HepG2 (cell line): ENCODE measurements around the gene FAM222B. TPM values are rescaled to one million over a fixed set of nuclear protein-coding genes. Genes with fewer than 3 reads are reported as not detected.
A peak's percentile ranks its signal among the peaks of the same experiment; 100 is the strongest.

Experiments used
- ATAC-seq: fragments of 200-7000 bp; cut with Tn5 transposase; 3 replicates; pipeline ENCODE4 v1.9.1; 2020; ENCODE audit warnings: mild to moderate bottlenecking, moderate library complexity
- BruUV-seq: library from RNA; stranded (reverse); fragments of 400-500 nt; replicated peaks from 2 replicates; lab custom pipeline; 2021; lab: Mats Ljungman, UMichigan
- CTCF ChIA-PET: fragments of 300-600 bp; formaldehyde crosslinking; extraction: SDS; loops from one replicate; lab custom pipeline; 2021; ENCODE audit warnings: low total read pairs, inconsistent platforms, low intra/inter-chr PET ratio; lab: Yijun Ruan, JAX
- POLR2A ChIA-PET: fragments of 350-600 bp; sonication (Branson Sonifier 250); formaldehyde crosslinking; loops from one replicate; lab custom pipeline; 2020; ENCODE audit warnings: antibody characterized with exemption, inconsistent platforms; lab: Yijun Ruan, JAX
- DNase-seq: peaks from one replicate; pipeline ENCODE4 v3.0.0-alpha.2; 2015; ENCODE audit warnings: low spot score
- FAIRE-seq: peaks from 3 replicates; lab custom pipeline; 2011; peaks lifted over from hg19 to GRCh38; lab: Jason Lieb, UNC
- H2AFZ ChIP-seq: one replicate; pipeline ENCODE4 v1.6.1; 2011; ENCODE audit warnings: low read length, inconsistent platforms
- H3K27ac ChIP-seq: fragments of 300-600 bp; 3 replicates; pipeline ENCODE4 v1.8.0; 2011; ENCODE audit warnings: mixed run types, mild to moderate bottlenecking, mixed read lengths, low read length, inconsistent platforms; ENCODE audit not compliant: insufficient read depth; ENCODE audit errors: extremely low read length
- H3K27me3 ChIP-seq, 2 experiments: fragments of 200-600 bp in 1 of 2; 2 replicates in 1 of 2; 3 replicates in 1 of 2; pipeline versions ENCODE4 v1.6.0 to v1.8.0; 2011; ENCODE audit warnings: low read length in 2 of 2, mild to moderate bottlenecking in 2 of 2, moderate library complexity in 2 of 2, inconsistent platforms in 1 of 2; ENCODE audit not compliant: insufficient read depth in 2 of 2, control insufficient read depth in 1 of 2
- H3K36me3 ChIP-seq, 2 experiments: fragments of 200-600 bp in 1 of 2; replicated peaks in 1 of 2; 2 replicates in 1 of 2; 3 replicates in 1 of 2; pipeline versions ENCODE4 v1.5.1 to v1.8.0; 2011; ENCODE audit warnings: low read length in 2 of 2, inconsistent platforms in 1 of 2; ENCODE audit not compliant: insufficient read depth in 2 of 2, control insufficient read depth in 1 of 2
- H3K4me1 ChIP-seq: 2 replicates; pipeline ENCODE4 v1.5.1; 2012; ENCODE audit warnings: low read length, inconsistent platforms; ENCODE audit not compliant: insufficient read depth
- H3K4me2 ChIP-seq: 2 replicates; pipeline ENCODE4 v1.6.0; 2011; ENCODE audit warnings: low read depth, low read length, inconsistent platforms
- H3K4me3 ChIP-seq, 3 experiments: fragments of 200-600 bp in 1 of 3; sonication (generic), shearing (Covaris generic) in 1 of 3; replicated peaks in 1 of 3; 2 replicates each; pipeline ENCODE4 v1.5.1; 2011 to 2016; ENCODE audit warnings: low read length in 3 of 3, inconsistent platforms in 2 of 3, low read depth in 2 of 3, mild to moderate bottlenecking in 2 of 3, control low read depth in 1 of 3, mixed read lengths in 1 of 3; ENCODE audit not compliant: insufficient read depth in 1 of 3
- H3K79me2 ChIP-seq: one replicate; pipeline ENCODE4 v1.6.1; 2011; ENCODE audit warnings: low read length, inconsistent platforms; ENCODE audit not compliant: insufficient read depth
- H3K9ac ChIP-seq: 2 replicates; pipeline ENCODE4 v1.6.0; 2011; ENCODE audit warnings: mild to moderate bottlenecking, low read depth, low read length, inconsistent platforms; ENCODE audit not compliant: insufficient read depth
- H3K9me3 ChIP-seq: 2 replicates; pipeline ENCODE4 v1.5.1; 2012; ENCODE audit warnings: mild to moderate bottlenecking, low read length
- H4K20me1 ChIP-seq: 2 replicates; pipeline ENCODE4 v1.6.0; 2011; ENCODE audit warnings: inconsistent platforms, mild to moderate bottlenecking, low read length, moderate library complexity; ENCODE audit not compliant: insufficient read depth
- EP300 ChIP-seq, 3 experiments: sonication (generic) in 1 of 3; formaldehyde crosslinking in 1 of 3; IDR thresholded peaks; 2 replicates each; pipeline versions ENCODE4 v1.5.1 to v1.6.1; 2011 to 2020; ENCODE audit warnings: low read depth in 2 of 3, low read length in 2 of 3, borderline replicate concordance in 1 of 3, improper control_type of control experiment in 1 of 3, mild to moderate bottlenecking in 1 of 3, missing genetic modification reagents in 1 of 3, moderate library complexity in 1 of 3
- MYPOP ChIP-seq: sonication (generic); formaldehyde crosslinking; IDR thresholded peaks from 2 replicates; pipeline ENCODE4 v1.8.1; 2023; ENCODE audit warnings: mild to moderate bottlenecking, moderate library complexity, missing genetic modification reagents
- POLR2A ChIP-seq, 2 experiments: IDR thresholded peaks; 2 replicates each; pipeline ENCODE4 v1.6.1; 2011; ENCODE audit warnings: low read depth in 2 of 2, low read length in 2 of 2, mild to moderate bottlenecking in 1 of 2, moderate library complexity in 1 of 2; ENCODE audit not compliant: insufficient read depth in 1 of 2
- POLR2G ChIP-seq: fragments of 200-400 bp; formaldehyde crosslinking; IDR thresholded peaks from 2 replicates; pipeline ENCODE4 v1.6.1; 2018; ENCODE audit warnings: mild to moderate bottlenecking, low read depth, low read length, moderate library complexity
- ZBTB34 ChIP-seq: sonication (generic); formaldehyde crosslinking; IDR thresholded peaks from 2 replicates; pipeline ENCODE4 v1.8.0; 2022; ENCODE audit warnings: mild to moderate bottlenecking, missing genetic modification reagents
- ZNF331 ChIP-seq: sonication (generic); formaldehyde crosslinking; IDR thresholded peaks from 2 replicates; pipeline ENCODE4 v1.4.0; 2020; ENCODE audit warnings: missing genetic modification reagents
- WGBS: methylation state at CpG from one replicate; pipeline ENCODE4 v1.1.6; 2017; ENCODE audit warnings: low lambda C conversion rate; 5-methylcytosine and 5-hydroxymethylcytosine counted together
- in situ Hi-C: cut with HindIII; loops from 2 replicates; pipeline ENCODE4 v1.10.0; 2017; ENCODE audit warnings: low pct_unique_long_range_greater_than_20kb; ENCODE audit not compliant: extremely low pct_ligation_motif_present
- intact Hi-C: fragments of 100-400 bp; cut with micrococcal nuclease; formaldehyde crosslinking; loops from one replicate; pipeline ENCODE4 v1.10.0; 2022; ENCODE audit not compliant: unreplicated experiment
- polyA plus RNA-seq, 8 experiments: library from polyadenylated mRNA; depleted of rRNA in 3 of 8; stranded (reverse) in 7 of 8; unstranded in 1 of 8; fragments of >200 nt; fragmentation: Illumina TruSeq in 4 of 8; extraction: Trizol in 4 of 8; gene quantifications; 2 replicates each; pipeline versions ENCODE4 v1.2.1 to v1.2.3, GENCODE V29; 2011 to 2016; ENCODE audit warnings: low read depth in 4 of 8, missing spikeins in 1 of 8, mixed read lengths in 1 of 8; ENCODE audit not compliant: insufficient read depth in 1 of 8
- total RNA-seq, 5 experiments: library from RNA; depleted of rRNA; stranded (reverse); fragments of >200 nt; fragmentation: Illumina TruSeq; extraction: Trizol; gene quantifications; 2 replicates each; pipeline ENCODE4 v1.2.3, GENCODE V29; 2016; ENCODE audit warnings: low read depth in 1 of 5

Gene FAM222B
- total and polyA plus RNA-seq, 2 of the 13 experiments (the other 11 are each of a cell fraction or from before 2014, with no cell fraction given), result 3.5 to 7.3 TPM

GRCh38 chr17:28892024-28892423 is 49.4 kb upstream of the FAM222B start (continued):
- TF ChIP-seq ZBTB34 (no peak), MYPOP (CRISPR knock-in tag) (no peak), ZNF331 (CRISPR knock-in tag) (no peak)

- H3K9me3 ChIP-seq, result no peaks in the 10 kb centered on the region
- ChIA-PET CTCF (no interaction called here), POLR2A (interaction anchor here (0.6 to 1.2 kb wide), 3 partner anchors 9 to 83 kb away, joined by 3 read pairs; no protein-coding TSS in a partner anchor)
- H3K4me1 ChIP-seq, result peaks cover 27% of the 10 kb centered on the region
- no peak overlapping the region for H3K4me3 ChIP-seq
- BruUV-seq, result no TSS peak
- no peaks in the 10 kb centered on the region for H3K27me3 ChIP-seq
- TF ChIP-seq POLR2A (IDR thresholded peaks at IDR 0.05; ENCODE audit: insufficient read depth in 1 of 2, low read depth in 2 of 2, low read length in 2 of 2) (0 out of 4 replicates have a peak, but pooled peaks of 1 of the 2 experiments have one; percentile 19), POLR2G (peak; percentile 32; the same call in 1 of the 2 replicates), EP300 (IDR thresholded peaks at IDR 0.05; ENCODE audit: low read depth in 2 of 2, low read length in 2 of 2) (no peak), EP300 (CRISPR knock-in tag; IDR thresholded peaks at IDR 0.05; ENCODE audit: borderline replicate concordance) (no peak)
- no peak for FAIRE-seq
- no peak overlapping the region for H2AFZ ChIP-seq
- 92% methylated on average over 1 of the region's 1 CpG for WGBS
- in situ Hi-C loops (loop anchor here (25.0 kb wide), 1 partner anchor 254 kb away; the partner anchor contains the start of gene BLTP2), intact Hi-C loops (no loop called here)
- ATAC-seq, result no peak
- no peak for DNase-seq
- peaks cover 0 to 3% of the 10 kb centered on the region in 2 experiments; a peak in 2 of 5 replicates for H3K36me3 ChIP-seq
- H3K4me2 ChIP-seq, result no peak overlapping the region
- no peak overlapping the region for H3K27ac ChIP-seq
- H4K20me1 ChIP-seq, result no peaks in the 10 kb centered on the region; the same call in none of the 2 replicates
- peaks cover 15% of the 10 kb centered on the region for H3K79me2 ChIP-seq
- H3K9ac ChIP-seq, result no peak overlapping the region
Measured at GRCh38 chr17:28891201-28891600, 48.6 kb upstream of the FAM222B start.
